ENCODE results near the gene RNASE12.
"Not testable (repeated sequence)": the region's sequence is repeated elsewhere in the genome, so short reads cannot be mapped to it uniquely, and the experiment has no call there.

Gene RNASE12

GRCh38 chr14:20583142-20583541 lies 8.0 kb downstream of the RNASE12 start:
- DNase-seq (ENCODE audit: low read depth) = no peak

DNA sequence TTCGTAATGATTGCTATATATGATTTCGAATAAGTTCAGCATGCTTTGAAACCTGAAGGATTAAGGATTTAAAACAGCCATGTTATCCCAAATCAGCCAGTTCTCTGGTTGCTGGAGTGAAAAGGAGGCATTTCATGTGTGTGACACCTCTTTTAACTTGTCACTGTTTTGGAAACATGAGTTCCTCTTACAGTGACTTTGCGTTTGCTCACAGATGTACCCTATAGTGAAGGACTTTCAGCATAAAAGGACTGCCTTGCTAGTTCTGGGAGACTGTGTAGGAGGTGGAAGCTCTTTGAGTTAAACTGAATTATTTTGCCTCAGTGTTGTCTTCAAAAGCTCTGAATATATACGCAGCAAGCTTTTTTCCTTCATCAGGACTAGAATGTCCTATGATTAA lies 10.9 kb downstream of the RNASE12 start:
- DNase-seq (ENCODE audit: low read depth) = no peak

DNA sequence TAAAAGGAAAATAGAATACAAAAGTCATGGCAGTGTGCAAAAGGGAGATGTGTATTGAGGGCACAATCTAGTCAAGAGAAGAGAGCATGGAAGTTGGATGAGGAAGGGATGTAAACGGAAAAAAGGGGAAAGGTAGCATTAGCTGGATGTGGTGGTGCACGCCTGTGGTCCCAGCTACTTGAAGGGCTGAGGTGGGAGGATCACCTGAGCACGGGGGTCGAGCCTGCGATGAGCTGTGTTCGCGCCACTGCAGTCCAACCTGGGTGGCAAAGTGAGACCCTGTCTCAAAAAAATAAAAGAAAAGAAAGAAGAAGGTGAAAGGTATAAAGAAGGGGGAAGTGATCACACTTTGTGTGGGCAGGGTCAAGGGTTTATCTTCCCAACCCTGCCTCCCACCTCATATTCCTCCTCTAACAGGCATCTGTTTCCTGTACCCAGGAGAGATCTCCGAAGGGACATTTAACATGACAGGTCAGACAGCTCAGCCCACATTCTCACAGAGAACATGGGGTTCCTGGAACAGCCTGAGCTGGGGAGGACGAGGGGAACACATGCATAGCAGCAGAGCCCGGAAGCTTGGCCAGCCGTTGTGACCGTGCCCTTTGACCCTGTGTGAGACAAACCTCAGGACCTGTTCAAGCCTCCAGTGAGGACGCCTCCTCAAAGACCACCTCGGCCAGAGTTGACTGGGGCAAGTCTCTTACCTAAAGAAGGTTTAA lies 12.2 kb downstream of the RNASE12 start:
- no peak for DNase-seq (ENCODE audit: low read depth)

- DNase-seq (ENCODE audit: low read depth) = no peak
These were observed 12.9 kb downstream of the RNASE12 start for GRCh38 chr14:20578325-20578724.

DNA sequence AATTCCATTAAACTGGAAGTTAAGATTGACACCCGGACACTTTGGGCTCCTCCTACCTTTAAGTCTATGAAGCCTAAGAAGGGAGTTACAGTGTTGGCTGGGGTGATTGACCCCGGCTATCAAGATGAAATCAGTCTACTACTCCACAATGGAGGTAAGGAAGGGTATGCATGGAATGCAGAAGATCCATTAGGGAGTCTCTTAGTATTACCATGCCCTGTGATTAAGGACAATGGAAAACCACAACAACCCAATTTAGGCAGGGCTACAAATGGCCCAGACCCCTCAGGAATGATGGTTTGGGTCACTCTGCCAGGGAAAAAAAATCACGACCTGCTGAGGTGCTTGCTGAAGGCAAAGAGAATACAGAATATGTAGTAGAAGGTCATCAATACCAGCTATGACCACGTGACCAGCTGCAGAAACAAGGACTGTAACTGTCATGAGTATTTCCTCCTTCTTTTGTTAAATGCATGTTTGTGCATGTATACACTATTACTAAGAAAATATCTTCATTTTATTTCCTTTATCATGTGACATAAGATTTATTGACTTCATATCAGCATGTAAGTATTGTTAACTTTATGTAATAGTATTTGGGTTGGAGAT lies 18.7 kb downstream of the RNASE12 start:
- not testable (repeated sequence) for DNase-seq (ENCODE audit: low read depth)

GRCh38 chr14:20570720-20571119 lies 20.5 kb downstream of the RNASE12 start:
- not testable (repeated sequence) for DNase-seq (ENCODE audit: low read depth)

GRCh38 chr14:20569865-20570264 lies 21.3 kb downstream of the RNASE12 start:
- not testable (repeated sequence) for DNase-seq (ENCODE audit: low read depth)

- no peak for DNase-seq (ENCODE audit: low read depth)
These were observed 22.1 kb downstream of the RNASE12 start for GRCh38 chr14:20569066-20569465.

GRCh38 chr14:20568393-20568792 lies 22.8 kb downstream of the RNASE12 start:
- DNase-seq (ENCODE audit: low read depth) = no peak

DNA sequence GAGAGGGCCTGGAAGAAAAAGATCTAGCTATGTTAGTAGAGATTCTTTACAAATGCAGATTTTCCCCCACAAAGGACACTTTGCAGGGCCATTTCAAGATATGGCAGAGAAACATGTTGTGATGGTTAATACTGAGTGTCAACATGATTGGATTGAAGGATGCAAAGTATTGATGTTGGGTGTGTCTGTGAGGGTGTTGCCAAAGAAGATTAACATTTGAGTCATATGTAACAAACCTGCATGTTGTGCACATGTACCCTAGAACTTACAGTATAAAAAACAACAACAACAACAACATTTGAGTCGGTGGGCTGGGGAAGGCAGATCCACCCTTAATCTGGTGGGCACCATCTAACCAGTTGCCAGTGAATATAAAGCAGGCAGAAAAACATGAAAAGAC lies 24.0 kb downstream of the RNASE12 start:
- not testable (repeated sequence) for DNase-seq (ENCODE audit: low read depth)

- DNase-seq (ENCODE audit: low read depth) = no peak
These were observed 26.6 kb downstream of the RNASE12 start for GRCh38 chr14:20564501-20564997.

- no peak for DNase-seq (ENCODE audit: low read depth)
These were observed 27.2 kb downstream of the RNASE12 start for GRCh38 chr14:20563971-20564370.

- no peak for DNase-seq (ENCODE audit: low read depth)
These were observed 30.2 kb downstream of the RNASE12 start, which contains the start of gene RNASE9 for GRCh38 chr14:20560961-20561360. RNASE9 (minus strand) TSS chr14:20561047.

GRCh38 chr14:20559461-20559904 lies 31.7 kb downstream of the RNASE12 start:
- DNase-seq (ENCODE audit: low read depth) = no peak

GRCh38 chr14:20557212-20557542 lies 34.0 kb downstream of the RNASE12 start:
- DNase-seq (ENCODE audit: low read depth) = no peak

GRCh38 chr14:20556500-20557211 lies 34.5 kb downstream of the RNASE12 start:
- no peak for DNase-seq (ENCODE audit: low read depth)

GRCh38 chr14:20555845-20556244 lies 35.3 kb downstream of the RNASE12 start:
- no peak for DNase-seq (ENCODE audit: low read depth)

GRCh38 chr14:20553024-20553423 lies 38.2 kb downstream of the RNASE12 start:
- no peak for DNase-seq (ENCODE audit: low read depth)

- DNase-seq (ENCODE audit: low read depth) = no peak
These were observed 39.6 kb downstream of the RNASE12 start for GRCh38 chr14:20551606-20552005.

GRCh38 chr14:20550926-20551325 lies 40.2 kb downstream of the RNASE12 start:
- no peak for DNase-seq (ENCODE audit: low read depth)

DNA sequence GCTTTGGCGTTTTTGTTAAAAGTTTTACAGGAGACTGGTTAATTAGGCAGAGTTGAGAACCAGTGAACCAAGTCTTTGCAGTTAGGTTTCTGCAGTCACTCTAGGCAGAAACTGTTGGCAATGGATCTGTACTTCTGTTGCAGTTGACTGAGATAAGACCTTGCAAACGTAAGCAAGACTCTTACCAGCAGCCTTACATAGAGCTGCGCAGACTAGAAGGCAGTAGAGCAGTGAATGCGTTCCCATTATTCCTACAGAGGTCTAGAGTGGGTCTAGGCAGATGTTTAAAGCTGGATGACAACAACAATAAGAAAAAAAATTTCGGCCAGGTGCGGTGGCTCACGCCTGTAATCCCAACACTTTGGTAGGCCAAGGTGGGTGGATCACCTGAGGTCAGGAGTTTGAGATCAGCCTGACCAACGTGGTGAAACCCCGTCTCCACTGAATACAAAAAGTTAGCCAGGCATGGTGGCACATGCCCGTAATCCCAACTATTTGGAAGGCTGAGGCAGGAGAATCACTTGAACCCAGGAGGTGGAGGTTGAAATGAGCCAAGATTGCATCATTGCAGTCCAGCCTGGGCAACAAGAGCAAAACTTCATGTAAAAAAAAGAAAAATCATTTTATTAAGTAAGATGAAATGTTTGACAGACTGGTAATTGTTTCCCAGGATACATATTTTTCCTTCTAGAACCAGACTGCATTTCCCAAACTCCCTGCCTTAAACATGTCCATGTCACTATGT lies 42.6 kb downstream of the RNASE12 start:
- no peak for DNase-seq (ENCODE audit: low read depth)

- no peak for DNase-seq (ENCODE audit: low read depth)
These were observed 44.3 kb downstream of the RNASE12 start for GRCh38 chr14:20546877-20547276.

Measured in EH (cell line).